ENCODE measurements around the gene GBX2. TPM values are rescaled to one million over a fixed set of nuclear protein-coding genes. Genes with fewer than 3 reads are reported as not detected.
"Not testable (repeated sequence)": the region's sequence is repeated elsewhere in the genome, so short reads cannot be mapped to it uniquely, and the experiment has no call there.

The GBX2 gene
- total RNA-seq, 1 donor from 2014 or later, result not detected

DNA sequence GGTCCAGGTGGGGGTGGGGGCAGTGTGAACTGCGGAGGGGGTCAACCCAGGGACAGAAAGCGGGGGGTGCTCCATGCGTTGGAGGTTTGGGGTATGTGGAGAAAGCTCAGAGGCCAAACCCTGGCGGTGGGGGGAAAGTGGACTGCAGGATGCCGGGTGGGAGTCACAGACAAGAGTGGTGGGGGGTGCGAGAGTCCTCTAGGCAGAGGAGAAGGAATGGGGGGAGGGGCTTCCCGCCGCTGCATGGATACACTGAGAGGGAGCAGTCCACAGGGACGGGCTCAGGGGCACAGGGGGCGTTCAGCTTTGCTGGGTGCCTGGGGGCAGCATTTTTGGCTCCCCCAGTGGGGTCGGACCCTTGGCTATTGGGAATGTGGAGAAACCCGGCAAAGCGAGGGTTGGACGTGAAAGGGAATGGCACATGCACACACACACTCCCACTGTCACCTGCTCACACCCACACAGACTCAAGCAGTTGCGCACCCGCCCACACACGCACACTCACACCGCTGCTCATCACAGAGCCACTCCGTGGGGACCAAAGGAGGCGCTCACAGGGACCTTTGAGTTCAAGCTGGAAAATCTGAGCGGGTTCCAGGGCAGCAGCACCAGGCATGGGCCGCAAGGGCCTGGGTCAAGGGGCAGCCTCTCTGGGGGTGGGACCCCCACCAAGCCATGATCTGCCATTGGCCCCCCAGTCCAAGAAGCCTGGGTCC is 7.7 kb downstream of the GBX2 start:
- no peak for DNase-seq
- intact Hi-C loops (cut with DNase I), result no loop called here
- ATAC-seq (ENCODE audit: poor library complexity), result no peak

- ATAC-seq (ENCODE audit: poor library complexity) (no peak), DNase-seq (no peak)
- intact Hi-C loops (cut with DNase I), result no loop called here
These were observed 8.4 kb downstream of the GBX2 start for GRCh38 chr2:236159778-236160170.

DNA sequence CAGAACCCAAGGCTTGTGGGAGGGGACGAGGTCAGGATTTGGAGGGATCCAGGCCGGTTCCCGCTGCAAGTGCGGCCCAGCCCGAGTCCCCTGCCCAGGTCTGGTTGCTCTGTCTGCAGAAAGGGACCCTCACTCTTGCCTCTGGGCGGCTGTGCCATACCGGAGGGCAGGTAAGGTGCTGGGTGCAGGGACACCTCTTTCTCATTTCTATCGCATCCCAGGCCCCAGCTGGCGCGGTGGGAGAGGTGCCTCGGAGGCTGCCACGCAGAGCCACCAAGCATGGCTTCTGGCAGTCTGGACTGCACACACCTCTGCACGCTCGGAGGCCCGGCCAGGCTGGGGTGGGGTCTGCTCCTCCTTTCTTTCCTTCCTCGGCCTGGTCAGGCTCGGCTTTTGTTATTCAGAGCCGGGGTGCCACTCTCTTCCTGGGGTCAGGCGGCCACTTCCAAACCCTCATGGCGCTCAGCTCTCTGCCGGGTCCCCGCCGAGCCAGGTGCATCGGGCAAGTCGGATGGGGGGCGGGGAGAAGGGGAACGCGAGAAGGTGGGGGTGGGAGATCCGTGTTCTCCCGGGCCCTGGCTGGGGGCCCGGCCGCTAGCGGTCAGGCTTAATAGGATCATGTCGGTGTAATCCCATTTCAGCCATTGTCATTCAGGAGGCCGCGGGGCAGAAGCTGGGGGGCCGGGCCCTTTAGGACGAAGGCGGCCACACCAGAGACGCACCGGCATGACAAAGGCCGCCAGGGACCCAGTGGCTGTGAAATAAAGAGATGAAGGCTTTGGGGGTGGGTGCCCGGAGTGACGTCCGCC is 9.0 kb downstream of the GBX2 start:
- ATAC-seq (ENCODE audit: poor library complexity) (no peak), DNase-seq (no peak)
- intact Hi-C loops (cut with DNase I), result no loop called here

GRCh38 chr2:236157815-236158498 is 10.2 kb downstream of the GBX2 start:
- ATAC-seq (ENCODE audit: poor library complexity) (no peak), DNase-seq (no peak)
- intact Hi-C loops (cut with DNase I), result no loop called here

DNA sequence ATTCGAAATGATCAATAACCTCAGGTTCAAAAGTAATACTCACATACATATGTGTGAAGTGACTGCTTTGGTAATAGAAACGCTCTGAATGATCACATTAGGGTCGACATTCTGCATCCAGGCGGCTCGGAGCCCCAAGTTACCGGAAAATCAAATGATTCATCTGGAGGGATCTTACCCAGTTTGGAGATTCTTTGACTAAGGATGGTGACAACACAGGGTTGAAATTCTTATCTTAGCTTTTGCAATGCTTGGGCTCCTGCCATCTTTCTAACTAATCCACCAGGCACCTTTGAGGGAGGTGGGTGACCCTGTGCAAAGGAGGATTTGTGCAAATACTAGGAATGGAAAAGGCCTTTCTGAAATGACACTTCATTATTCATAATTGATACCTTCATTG is 10.8 kb downstream of the GBX2 start:
- no peak for ATAC-seq (ENCODE audit: poor library complexity)
- no peak for DNase-seq
- intact Hi-C loops (cut with DNase I), result no loop called here

DNA sequence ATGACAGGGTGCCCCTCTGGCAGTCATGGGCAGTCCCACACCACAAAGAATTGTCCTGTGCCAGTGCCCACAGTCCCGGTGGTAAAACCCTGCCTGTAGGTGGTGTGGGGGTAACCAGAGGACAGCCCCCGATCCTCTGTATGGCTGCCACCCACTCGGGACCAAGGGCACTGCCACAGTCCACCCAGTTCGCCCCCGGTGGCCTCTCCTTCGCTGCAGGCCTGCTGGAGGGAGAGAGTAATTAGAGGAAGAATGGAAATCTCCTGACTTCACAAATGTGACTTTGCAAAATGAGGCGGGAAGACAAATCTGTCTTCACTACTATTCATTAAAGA is 11.4 kb downstream of the GBX2 start:
- intact Hi-C loops (cut with DNase I), result no loop called here
- no peak for ATAC-seq (ENCODE audit: poor library complexity)
- no peak for DNase-seq

GRCh38 chr2:236156095-236156859 is 11.9 kb downstream of the GBX2 start:
- ATAC-seq (ENCODE audit: poor library complexity) (no peak), DNase-seq (no peak)
- intact Hi-C loops (cut with DNase I), result no loop called here

DNA sequence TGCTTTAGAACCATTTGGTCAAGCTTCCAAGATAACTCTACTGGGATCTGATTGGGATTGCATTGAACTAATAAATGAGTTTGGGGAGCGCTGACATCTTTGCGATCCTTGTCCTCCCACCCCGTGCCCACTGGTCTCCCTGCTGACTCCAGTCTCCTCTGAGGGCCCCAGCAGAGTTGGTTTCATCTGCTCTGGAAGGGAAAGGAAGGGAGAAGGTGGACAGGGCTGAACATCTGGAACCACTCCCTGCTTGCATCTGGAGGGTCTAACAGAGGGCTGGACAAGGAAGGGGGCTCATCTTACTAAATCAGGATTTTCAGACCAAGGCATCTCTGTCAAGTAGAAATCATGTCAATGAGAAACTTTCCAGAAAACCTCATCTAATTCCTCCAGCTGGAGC is 12.8 kb downstream of the GBX2 start:
- DNase-seq (no peak), ATAC-seq (ENCODE audit: poor library complexity) (no peak)
- intact Hi-C loops (cut with DNase I), result no loop called here

DNA sequence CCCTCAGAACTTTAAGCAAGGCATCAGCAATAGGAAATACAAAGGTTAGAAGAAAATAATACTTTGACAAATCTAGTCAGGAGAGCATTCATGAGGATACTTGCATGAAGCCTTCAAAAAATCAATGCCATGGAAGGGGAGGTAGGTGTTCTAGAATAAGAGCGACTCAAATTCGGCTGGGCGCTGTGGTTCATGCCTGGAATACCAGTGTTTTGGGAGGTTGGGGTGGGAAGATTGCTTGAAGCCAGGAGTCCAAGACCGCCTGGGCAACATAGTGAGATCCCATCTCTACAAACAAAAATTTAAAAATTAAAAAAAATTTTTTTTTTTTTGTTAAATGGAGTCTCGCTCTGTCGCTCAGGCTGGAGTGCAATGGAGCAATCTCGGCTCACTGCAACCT is 21.8 kb downstream of the GBX2 start:
- intact Hi-C loops (cut with DNase I), result no loop called here
- no peak for DNase-seq
- no peak for ATAC-seq (ENCODE audit: poor library complexity)

DNA sequence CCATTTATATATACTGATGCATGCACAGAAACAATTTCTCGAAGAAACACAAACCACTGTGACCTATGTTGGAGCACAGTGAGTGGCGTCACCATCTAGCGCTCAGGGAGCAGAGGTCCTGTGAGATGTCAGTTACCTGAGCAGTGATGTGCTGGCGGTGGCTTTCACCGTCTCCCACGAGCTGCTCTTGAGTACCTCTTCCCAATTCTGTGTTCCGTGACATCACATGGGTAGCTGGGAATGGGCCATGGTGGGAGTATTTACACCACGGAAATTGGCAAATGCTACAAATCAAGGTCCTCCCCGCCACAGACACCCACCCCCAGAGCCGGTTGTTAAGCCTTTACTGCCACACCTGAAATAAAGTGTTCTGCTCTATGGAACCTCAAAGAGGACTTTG is 24.4 kb downstream of the GBX2 start:
- DNase-seq (no peak), ATAC-seq (ENCODE audit: poor library complexity) (no peak)
- intact Hi-C loops (cut with DNase I), result no loop called here

DNA sequence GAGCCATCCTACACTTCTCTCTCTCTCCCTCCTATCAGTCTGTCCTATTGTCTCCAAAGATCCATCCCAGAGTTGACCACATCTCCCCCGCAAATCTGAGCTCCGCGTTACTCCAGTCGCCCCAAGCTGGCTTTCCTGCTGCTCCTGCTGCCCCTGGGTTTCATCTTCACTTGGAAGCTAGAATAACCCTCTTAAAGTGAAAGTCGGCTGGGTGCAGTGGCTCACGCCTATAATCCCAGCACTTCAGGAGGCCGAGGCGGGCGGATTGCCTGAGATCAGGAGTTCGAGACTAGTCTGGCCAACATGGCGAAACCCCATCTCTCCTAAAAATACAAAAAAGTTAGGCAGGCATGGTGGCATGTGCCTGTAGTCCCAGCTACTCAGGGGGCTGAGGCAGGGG is 26.6 kb downstream of the GBX2 start:
- DNase-seq; ATAC-seq (ENCODE audit: poor library complexity); intact Hi-C loops (cut with DNase I): not testable (repeated sequence)

GRCh38 chr2:236137066-236137465 is 31.1 kb downstream of the GBX2 start:
- intact Hi-C loops (cut with DNase I), result no loop called here
- ATAC-seq (ENCODE audit: poor library complexity) (no peak), DNase-seq (no peak)

DNA sequence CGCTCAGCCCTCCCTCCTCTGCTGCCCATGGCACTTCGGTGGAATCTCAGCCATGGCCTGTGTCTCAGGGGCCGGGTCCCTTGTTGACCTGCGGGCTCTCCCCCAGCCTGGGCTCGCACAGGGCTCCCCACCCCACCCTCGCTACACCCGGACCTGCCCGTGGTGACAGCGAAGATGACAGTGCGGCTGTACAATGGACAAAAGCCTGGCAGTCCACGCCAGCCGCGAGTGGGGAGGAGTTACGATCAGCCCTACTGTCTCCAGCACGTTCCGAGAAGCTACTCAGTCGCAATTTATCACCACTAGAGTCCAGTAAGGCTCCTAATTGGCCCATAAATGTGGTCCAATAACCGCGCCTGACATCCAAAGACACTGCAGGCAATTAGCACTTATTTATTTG is 31.6 kb downstream of the GBX2 start:
- ATAC-seq (ENCODE audit: poor library complexity) (no peak), DNase-seq (no peak)
- intact Hi-C loops (cut with DNase I), result no loop called here

DNA sequence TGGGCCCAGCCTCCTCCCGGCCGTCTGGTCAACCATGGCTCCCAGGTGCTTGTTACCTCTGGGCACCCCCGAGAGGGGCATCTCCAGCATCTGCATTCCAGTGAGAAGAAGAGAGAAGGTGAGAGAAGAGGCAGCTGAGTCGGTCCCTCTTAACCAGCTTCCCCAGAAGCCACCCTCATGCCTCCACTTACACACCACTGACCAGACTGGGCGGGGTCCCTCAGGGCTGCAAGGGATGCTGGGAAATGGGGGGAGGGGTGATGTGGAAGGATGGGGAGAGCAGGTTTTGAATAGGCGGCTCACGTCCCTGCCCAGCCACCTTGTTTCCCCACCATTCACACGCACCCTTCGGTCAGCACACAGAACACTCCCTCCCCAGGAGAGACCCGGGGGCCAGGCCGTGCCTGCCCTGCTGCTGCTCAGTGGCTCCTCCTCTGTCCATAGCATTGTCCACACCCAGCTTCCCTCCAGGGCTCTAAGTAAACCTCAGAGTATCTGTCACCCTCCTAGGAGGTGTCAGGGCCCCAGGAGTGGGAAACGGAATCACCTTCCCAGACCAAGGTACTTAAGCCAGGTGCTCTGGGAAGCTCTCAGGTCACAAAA is 34.7 kb downstream of the GBX2 start:
- DNase-seq (no peak), ATAC-seq (ENCODE audit: poor library complexity) (no peak)
- intact Hi-C loops (cut with DNase I), result no loop called here

GRCh38 chr2:236131073-236131692 is 37.0 kb downstream of the GBX2 start:
- ATAC-seq (ENCODE audit: poor library complexity) (no peak), DNase-seq (no peak)
- intact Hi-C loops (cut with DNase I), result no loop called here

DNA sequence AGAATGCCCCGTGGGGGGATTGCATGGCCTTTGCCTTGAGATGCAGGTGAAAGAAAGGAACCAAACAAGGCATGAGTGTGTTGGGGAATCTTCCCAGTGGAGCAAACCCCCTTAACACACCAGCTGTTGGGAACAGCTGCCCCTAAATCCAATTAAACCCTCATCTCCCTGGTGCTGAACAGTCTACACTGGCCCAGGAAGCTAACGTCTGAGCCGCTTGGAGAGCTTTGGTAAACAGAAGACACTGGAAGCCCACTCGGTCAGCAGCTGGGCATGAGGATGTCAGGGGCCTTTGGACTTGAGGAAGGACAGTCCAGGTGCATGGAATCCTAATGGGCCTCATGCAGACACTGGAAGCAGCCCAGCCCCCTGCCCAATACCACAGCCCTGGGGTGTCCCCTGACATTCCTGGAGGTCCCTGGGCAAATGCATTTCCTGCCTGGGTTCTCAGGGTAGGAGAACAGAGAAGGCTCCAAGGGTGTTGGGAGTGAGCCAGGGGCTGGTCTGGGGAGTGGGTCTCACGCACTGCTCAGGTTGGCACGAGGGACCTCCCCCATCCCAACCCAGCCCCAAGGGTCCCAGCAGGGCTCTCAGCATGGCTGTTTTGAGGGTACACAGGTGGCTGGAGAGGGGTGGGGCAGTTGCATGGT is 37.7 kb downstream of the GBX2 start:
- intact Hi-C loops (cut with DNase I), result no loop called here
- no peak for DNase-seq
- no peak for ATAC-seq (ENCODE audit: poor library complexity)

DNA sequence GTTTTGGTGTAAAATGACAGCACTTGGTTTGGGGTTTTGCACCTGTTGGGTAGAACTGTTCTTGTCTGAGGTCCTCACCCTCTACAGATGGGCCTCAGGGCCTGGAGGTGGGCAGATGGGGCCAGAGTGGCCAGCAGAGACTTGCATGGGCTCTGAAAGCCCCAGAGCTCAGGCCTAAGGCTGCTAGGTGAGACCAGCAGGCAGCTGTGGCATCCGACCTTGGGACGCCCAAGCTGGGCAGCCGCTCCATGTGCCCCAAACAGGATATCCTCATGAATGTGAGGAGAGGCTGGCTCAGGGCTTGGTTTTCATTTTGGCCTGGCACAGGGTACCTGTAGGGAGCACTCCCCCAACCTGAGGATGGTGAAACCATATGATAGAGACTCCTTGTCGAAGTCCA is 38.3 kb downstream of the GBX2 start:
- intact Hi-C loops (cut with DNase I), result no loop called here
- DNase-seq (no peak), ATAC-seq (ENCODE audit: poor library complexity) (no peak)

DNA sequence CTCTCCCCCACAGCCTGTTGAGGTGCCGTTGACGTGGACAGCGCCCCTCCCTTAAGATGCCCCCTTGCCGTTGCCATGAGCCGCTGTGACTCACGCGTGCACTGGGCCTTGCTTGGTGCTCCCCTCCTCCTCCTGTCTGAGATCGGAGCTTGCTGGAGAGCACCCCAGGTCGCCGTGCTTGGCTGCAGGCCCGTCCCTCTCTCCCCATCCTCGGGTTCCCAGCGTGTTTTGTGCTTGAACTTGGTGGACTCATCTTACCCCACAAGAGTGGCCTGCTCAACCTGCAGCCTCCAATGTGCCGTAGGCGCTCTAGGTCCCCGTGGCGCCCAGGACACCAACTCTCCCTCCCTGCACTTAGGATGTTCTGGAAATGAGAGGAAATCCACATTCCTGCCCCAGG is 39.9 kb downstream of the GBX2 start:
- ATAC-seq (ENCODE audit: poor library complexity), result no peak
- no peak for DNase-seq
- intact Hi-C loops (cut with DNase I), result no loop called here
